GM18909 (cell line): ENCODE measurements around the gene STAC.
"Not testable (repeated sequence)": the region's sequence is repeated elsewhere in the genome, so short reads cannot be mapped to it uniquely, and the experiment has no call there.

Source experiments
- ATAC-seq: cut with Tn5 transposase; IDR thresholded peaks from one replicate; pipeline ENCODE4 v1.9.1; 2021; ENCODE audit warnings: mild to moderate bottlenecking; ENCODE audit not compliant: unreplicated experiment, poor library complexity

Gene STAC

DNA sequence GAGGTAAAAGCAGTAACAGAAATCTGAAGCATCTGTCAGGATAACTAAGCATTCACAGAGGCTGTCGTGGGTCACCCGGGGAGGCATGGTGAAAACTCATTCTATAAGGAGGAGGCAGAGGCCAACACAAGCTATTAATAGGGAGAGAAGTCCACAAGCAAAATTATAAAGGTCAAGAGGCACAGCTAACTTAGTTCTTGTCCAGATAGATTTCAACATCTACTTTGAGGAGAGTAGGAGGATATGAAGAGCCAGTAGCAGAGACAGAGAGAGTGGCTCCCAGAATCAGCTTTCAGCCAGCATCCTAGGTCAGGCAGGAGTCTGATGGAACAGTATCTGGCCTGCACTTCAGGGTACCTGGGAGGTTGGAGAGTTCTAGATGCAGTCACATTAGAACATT, 95.3 kb downstream of the STAC start:
- ATAC-seq = no peak

DNA sequence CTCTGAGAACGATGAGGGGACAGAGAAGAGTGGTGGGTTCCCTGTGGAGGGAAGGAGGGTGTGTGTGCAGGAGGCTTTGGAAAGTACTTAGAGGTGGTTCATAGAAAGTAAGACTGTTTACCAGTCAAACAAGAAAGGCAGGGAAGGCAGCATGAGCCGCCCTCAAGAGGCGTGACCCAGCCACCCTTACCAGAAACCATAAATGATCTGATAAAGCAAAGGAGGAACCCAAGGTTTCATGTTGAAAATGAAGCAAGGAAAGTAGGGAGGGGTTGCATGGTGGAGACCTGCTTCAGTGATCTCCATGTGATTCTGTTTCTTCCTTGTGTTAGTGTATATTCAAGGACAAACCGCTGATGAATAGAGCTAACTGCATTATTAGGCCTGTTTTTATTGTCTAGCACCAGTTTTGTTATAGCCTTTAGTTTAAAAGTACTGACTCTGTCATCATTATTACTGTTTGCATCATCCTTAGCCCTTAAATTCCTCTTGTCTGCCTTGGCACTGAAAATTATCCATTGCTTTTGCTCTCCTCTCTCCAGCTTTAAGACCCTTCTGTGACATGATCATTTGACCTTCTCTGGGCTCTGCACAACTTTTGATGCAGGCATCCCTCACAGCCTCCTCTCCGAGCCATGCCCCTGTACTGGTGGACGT, 96.1 kb downstream of the STAC start:
- no peak for ATAC-seq

DNA sequence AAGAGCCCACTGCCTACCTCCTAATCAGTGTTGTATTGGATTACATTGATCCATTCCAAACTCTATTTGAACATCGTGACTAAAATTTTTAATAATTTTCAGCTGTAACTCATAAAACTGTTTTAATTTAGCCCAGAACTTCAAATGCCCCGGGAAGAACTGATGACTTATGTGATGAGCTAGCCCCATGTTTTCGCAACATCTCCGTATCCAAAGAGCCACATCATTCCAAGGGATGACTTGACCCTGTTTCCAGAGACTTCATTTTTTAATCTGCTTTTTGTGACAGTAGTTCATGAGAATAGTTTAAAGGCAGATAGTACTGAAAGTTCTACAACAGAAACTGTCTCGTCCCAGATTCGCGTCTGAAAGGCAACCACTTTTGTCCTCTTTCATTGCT, 97.4 kb downstream of the STAC start:
- ATAC-seq = no peak

DNA sequence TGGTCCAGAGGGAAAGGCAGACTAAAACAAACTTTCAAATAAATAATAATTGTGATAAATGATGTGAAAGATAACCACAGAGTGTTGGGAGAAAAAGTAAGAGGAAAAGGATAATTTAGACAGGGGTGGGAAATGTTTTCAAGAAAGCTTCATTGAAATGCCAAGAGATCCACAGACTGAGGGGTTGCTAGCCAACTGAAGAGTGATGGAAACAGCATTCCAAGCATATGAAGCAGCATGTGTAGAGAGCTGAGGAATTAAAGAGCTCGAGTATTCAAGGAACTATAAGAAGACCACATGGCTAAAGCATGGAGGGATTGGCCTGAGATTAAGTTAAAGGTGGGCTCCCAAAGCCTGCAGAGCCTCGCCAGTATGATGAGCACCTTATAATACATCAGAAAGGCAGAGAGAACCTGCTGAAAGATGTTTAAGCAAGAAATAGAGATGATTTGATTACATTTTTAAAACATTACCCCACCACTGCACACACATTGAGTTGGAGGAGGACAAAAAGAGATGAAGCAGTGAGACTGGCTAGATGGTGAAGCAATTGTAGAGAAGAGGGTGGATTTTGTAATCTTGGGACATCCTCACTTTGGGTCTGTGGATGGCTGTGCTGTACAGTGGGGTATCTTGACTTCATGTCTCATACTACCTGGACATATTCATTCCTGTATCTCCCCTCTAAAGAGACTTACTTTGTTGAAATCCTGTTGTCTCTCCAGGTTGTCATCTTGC, 100.8 kb downstream of the STAC start:
- ATAC-seq = no peak

DNA sequence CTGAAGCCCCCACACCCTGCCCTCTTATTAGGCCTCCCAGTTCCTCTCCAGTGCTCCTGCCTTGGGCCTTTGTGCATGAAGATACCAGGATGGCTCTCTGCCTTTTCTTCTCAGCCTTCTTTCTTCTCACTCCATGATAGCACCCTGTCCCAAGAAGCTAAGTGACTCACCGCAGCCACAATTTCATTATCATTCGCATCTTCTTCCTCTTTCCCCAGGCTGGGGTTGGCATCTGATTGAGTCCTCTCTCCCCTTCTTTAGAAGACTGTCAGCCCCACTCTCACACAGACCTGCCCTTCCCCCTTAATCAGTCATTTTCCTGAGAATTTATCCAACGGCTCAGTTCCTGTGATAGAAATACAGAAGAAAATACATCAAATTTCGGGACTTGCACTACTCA, 102.0 kb downstream of the STAC start:
- no peak for ATAC-seq

DNA sequence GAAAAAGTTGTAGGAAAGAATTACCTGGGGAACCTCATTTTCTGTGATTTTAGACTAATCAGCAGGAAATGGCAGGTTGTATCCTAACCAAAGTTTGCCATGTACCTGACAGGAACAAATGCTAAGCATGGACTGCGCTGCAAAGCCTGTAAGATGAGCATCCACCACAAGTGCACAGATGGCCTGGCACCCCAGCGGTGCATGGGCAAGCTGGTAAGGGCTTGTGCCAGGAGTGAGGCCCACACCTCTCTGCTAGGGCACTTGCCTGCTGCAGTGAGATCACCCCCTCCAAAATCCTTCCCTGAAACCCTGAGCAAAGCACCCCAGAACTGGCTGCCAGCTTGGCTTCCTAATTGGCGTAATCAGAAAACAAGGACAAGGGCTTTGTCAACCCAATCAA, 102.6 kb downstream of the STAC start:
- ATAC-seq = no peak

DNA sequence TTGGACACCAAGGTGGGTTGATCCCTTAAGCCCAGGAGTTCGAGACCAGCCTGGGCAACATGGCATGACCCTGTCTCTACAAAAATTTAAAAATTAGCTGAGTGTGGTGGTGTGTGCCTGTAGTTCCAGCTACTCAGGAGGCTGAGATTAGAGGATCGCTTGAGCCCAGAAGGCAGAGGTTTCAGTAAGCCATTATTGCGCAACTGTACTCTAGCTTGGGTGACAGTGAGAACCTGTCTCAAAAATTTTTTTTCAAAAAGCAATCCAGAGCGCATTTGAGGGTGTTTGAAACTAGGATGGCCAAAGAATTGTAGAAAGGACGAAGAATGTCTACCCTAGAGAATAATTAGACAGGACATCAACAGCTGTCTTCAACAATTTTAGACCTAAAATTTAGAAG, 103.4 kb downstream of the STAC start:
- ATAC-seq = no peak

DNA sequence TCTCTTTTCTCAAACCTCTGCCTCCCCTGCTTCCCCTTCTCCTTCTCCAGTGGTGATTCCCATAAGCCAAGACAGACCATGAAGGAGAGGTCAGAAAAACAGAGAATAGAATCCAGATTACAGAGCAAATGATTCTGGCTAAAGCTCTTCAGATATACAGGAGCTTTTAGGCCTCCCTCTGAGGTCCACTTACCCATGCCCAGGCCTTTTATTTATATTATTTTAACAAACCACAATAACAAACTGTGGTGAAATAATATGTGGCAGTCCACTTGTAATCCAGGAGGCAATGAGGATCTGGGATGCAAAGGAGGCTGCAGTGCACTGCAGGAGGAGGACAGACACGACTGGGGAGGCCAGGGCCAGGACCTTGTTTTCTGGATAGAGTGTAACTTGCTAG, 104.1 kb downstream of the STAC start:
- no peak for ATAC-seq

DNA sequence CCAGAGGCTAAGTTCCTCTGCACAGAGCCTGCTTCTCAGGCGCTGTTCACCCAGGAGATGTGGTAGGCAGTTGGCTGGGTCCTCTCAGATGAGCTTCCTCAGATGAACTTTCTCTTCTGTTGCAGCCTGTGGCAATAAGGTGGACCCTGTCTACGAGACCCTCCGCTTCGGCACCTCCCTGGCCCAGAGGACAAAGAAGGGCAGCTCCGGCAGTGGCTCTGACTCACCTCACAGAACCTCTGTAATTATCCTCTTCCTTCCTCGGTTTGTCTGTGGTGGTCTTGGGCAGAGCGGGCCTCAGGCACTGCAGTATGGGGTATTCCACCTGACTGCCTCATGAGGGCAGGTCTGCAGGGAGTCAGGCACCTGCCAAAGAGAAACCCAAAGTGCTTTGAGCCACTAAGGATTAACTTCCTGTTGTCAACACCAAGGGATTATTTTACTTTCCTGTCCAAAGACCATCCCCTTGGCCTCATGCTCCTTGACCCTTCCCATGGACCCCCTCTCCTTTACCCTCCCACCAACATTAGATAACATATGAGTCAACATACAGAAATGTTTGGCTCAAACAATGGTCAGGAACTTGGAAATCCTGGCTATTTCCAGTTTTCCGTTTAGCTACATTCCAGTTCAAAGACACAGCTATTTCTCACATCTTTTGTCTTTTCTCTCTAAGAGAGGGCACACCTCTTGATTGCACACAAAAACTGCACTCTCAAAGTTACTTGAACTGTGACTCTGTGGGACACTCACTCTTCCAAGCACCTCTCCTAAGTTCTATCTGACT, 105.9 kb downstream of the STAC start:
- ATAC-seq = no peak

DNA sequence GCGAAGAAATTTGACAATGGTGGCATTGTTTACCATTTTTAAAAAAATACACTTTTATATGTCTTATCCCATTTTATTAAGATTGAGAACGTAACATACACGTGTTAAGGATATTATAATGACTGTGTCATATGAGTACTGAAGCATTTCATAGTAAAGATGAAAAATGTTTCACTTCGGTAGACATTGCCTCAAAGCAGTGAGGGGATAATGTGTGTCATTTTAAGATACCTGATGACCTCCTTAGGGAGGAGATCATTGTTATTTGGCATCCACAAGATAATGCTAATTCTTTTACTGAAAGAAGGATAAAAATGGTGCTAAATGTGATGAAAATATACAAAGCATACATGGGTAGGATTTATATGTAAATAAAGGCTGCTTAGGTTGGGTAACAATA, 107.3 kb downstream of the STAC start:
- no peak for ATAC-seq

DNA sequence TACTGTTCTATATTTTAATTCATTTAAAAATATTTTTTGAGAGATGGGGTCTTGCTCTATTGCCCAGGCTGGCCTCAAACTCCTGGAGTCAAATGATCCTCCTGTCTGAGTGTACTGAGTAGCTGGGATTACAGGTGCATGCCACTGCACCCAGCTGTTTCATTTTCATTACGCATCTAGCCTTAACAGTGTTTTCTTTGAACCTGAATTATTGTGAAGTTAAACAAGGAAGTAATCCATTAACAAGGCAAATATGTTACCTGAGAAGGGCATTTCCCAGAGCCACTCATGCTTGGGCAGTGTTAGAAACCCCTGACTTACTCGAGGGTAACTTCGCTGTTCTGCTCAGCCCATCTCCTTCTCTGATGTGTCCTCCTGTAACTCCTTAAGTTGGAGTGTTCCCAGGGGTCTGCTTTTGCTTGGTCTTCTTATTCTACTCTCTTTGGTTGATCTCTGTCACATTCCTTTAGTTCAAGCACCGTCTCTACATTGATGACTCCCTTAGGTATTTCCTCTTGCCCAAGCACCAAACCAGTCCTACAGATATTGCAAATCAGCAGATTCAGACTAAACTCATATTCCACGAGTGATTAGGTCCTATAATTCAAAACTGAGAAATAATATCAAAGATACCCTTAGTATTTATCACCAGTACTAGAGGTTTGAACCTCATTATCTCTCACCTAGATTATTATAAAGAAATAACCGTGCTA, 107.9 kb downstream of the STAC start:
- ATAC-seq = no peak

DNA sequence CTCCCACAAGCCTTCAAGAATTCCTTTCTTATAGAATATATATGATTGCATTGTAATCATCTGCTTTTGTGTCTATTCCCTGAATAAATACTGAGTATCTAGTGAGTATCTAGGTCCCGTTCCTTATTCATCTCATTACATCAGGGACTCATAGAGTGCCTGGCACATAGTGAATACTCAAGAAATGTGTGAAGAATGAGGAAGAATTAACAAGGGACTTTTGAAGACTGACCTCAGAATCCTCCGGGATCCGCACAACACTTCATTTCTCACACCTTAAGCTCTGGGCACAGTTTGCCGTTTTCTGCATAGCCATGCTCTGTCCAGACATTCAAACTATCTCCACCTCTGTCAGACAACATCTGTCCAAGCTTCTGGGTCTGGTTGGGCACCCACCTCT, 108.8 kb downstream of the STAC start:
- no peak for ATAC-seq

DNA sequence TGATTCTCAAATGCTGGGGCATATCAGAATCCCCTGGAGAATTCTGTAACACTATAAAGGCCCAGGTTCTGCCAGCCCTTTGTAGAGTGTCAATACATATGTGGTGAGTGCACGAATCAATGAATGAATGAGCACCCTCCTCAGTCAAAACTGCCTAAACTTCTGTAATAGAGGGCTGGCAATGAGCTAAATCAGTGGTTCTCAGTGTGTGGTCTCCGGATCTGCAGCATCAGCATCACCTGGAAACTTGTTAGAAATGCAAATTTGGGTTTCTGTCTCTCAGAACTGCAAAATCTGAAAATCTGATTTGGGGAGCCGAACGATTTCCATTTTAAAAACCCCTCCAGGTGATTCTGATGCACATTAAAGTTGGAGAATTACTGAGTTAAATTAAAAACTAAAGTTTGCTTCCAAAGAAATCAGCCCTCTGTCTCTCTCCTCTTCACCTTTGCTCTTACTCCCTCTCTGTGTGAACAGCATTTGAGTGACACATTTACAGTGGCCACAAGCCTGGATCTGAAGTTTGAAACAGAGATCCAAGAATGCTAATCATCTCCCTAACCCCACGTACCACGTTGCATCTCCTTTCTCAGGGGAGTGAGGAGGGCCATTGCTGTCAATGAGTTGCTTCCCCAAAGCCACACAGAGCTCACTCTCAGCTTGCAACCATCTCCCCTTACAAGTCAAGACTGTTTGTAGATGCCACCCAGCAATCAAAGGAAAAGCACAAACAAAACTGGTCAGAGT, 109.5 kb downstream of the STAC start:
- ATAC-seq = no peak

DNA sequence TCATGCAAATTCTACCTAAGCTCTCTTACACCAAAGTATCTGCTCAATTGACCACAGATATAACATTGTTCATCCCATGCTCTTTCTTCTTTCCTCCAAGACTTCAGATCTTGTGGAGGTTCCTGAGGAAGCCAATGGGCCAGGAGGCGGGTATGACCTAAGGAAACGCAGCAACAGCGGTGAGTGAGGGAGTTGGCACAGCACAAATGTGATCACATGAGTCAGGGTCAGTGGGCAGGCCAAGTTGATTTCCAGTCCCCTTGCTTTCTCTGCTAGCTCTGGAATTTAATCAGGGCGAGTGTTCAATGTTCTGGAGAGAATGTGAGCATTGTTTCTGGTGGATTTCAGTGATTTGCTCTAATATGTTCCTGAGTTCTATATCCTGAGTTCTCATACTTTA, 112.7 kb downstream of the STAC start:
- ATAC-seq = no peak

DNA sequence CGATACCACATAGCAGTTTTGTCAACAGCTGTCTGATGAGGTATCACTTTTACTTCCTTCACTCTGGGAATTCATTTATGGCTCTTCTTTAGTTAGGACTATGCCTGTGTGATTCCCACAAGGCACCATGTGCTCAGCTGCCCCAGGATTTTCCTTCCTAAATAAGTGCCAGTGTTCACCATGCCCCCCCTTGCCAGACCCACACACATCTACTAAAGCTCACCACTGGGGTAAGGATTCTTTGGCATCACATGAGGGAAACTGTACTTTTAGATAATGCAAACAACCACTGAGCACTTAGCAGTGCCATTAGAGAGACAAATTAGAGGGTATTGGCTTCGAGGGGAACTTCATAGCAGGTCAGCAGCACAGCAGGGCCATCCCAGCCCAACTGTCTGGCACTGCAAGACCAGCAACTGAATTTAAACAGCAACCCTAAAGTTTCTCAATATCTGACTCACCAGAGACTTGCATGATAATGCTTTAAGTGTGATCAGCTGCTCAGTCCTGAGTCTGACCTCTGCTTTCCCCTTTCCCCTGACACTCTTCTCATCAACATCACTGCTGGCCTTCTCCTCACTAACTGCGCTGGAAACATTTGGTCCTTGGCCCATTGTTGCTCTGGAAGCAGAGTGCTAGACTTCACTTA, 114.3 kb downstream of the STAC start:
- no peak for ATAC-seq

DNA sequence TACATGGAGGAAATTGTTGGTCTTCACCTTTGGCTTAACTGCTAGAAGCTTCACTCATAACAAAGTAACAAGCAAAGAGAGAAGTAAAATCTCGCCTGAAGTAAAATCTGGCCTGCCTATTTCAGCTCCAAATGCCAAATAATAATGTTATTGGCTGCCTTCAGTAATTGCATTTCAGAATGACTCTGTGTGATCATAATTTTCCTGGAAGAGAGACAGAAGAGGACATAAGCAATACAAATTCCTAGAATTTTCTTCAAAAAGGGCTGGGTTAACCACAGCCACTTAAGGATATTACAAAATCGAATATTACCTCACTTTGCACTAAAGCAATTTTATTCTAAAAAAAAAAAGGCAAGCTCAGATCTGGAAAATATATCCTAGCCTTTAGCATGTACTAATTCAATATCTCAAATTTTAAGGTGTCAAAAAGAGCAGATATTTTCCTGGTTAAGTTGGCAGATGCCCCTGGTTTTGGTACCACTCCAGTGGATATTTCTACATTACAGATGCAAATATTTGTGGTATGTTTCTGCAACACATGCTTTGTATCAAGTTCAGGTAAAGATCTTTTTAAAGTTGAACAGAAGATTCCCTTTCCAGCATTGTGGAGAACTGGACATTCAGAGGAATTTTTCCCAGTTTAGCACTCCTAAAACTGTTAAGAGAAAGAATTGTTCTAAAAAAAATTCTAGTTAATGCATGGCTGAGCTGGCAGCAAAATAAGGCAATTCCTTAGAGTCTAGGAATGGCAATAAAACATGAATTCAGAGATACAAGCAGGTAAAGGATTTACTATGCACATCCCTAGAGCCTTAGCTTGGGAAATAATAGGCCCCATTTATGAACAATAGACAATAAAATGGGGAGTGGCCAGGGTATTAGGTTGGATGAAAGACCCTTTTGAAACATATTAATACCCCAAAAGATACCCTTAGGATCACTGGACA, 116.7 kb downstream of the STAC start:
- ATAC-seq = no peak

DNA sequence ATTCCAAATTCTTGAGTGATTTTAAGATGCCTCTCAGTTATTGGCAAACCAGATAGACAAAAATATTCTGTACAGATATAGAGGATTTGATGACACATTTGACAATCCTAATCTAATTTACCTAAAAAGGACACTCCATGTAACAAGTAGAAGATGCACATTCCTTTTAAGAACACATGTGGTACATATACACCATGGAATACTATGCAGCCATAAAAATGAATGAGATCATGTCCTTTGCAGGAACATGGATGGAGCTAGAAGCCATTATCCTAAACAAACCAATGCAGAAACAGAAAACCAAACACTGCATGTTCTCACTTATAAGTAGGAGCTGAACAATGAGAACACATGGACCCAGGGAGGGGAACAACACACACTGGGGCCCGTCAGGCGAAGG, 119.7 kb downstream of the STAC start:
- ATAC-seq = not testable (repeated sequence)

DNA sequence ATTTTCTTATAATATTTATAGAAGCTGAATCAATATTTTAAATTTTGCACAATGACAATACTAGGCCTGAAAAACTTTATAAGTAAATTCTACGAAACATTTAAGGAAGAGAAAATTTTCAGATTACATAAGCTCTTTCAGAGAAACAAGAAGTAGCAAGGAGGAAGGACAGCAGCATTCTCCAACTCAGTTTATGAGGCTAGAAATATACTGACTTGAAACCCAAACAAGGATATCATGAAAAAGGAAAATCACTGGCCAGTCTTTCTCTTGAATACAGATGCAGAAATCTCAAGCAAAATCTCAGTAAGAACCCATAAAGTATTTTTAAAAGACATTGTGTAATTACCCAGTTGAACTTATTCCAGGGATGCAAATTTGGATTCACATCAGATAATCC, 121.3 kb downstream of the STAC start:
- no peak for ATAC-seq

DNA sequence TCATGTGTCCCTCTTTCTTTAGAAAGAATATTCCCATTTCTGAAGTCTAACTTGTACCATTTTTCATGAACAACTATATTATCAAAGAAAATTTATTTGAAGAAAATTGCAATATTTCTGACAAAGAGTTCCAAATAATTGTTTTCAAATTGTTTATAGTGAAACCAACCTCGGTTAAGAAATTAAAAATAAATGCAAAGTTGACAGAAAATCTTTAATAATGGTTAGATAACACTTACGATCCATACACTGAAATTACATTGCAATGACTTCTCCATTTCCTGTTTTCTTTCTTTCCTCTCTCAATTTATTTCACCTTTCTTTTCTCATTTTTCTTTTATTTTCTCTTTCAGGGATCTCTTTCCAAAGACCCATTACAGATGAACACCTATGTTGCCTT, 125.1 kb downstream of the STAC start:
- ATAC-seq = no peak
